K562 (cell line): ENCODE measurements around the gene ZNF853. TPM values are rescaled to one million over a fixed set of nuclear protein-coding genes. Genes with fewer than 3 reads are reported as not detected.
A peak's percentile ranks its signal among the peaks of the same experiment; 100 is the strongest.

Experiments used
- EP400 ChIP-seq: fragments of 450-650 bp; IDR thresholded peaks from 2 replicates; pipeline ENCODE4 v1.6.1; 2017; ENCODE audit warnings: antibody characterized with exemption, mild to moderate bottlenecking, moderate library complexity
- GATAD2A ChIP-seq: fragments of 450-650 bp; IDR thresholded peaks from 2 replicates; pipeline ENCODE4 v1.6.1; 2017
- GTF3C2 ChIP-seq: IDR thresholded peaks from 3 replicates; pipeline ENCODE4 v1.6.1; 2011; ENCODE audit warnings: borderline replicate concordance, mild to moderate bottlenecking, moderate library complexity; ENCODE audit not compliant: insufficient read length; ENCODE audit errors: extremely low read depth
- HDAC2 ChIP-seq: fragments of 450-650 bp; IDR thresholded peaks from 2 replicates; pipeline ENCODE4 v1.6.1; 2016; ENCODE audit warnings: mild to moderate bottlenecking
- KDM4B ChIP-seq, 2 experiments: fragments of 450-650 bp in 1 of 2; sonication (generic) in 1 of 2; IDR thresholded peaks; 2 replicates each; pipeline ENCODE4 v1.6.1; 2016 to 2017; ENCODE audit warnings: borderline replicate concordance in 2 of 2, antibody characterized with exemption in 1 of 2, low read depth in 1 of 2, mild to moderate bottlenecking in 1 of 2
- NUFIP1 ChIP-seq: fragments of 450-650 bp; IDR thresholded peaks from 2 replicates; pipeline ENCODE4 v1.6.1; 2018; ENCODE audit not compliant: partially characterized antibody
- RBFOX2 ChIP-seq: fragments of 200-400 bp; formaldehyde crosslinking; IDR thresholded peaks from 2 replicates; pipeline ENCODE4 v1.6.1; 2017; ENCODE audit warnings: low read depth, mild to moderate bottlenecking, low read length, moderate library complexity
- RBM14 ChIP-seq: fragments of 200-400 bp; formaldehyde crosslinking; IDR thresholded peaks from 2 replicates; pipeline ENCODE4 v1.6.1; 2018; ENCODE audit warnings: low read depth, mild to moderate bottlenecking, low read length, moderate library complexity, borderline replicate concordance; ENCODE audit not compliant: insufficient read depth
- SRF ChIP-seq, 2 experiments: fragments of 250-450, 450-650 bp in 1 of 2; sonication (Bioruptor Pico) in 1 of 2; sonication (generic) in 1 of 2; formaldehyde crosslinking; IDR thresholded peaks; 2 replicates each; pipeline versions ENCODE4 v1.5.0 to v1.5.1; 2020 to 2022; ENCODE audit warnings: mild to moderate bottlenecking in 1 of 2, missing genetic modification reagents in 1 of 2
- STAT6 ChIP-seq: sonication (generic); formaldehyde crosslinking; IDR thresholded peaks from 2 replicates; pipeline ENCODE4 v1.8.1; 2023; ENCODE audit warnings: mild to moderate bottlenecking, missing genetic modification reagents
- TBP ChIP-seq: optimal IDR thresholded peaks from 2 replicates; pipeline ENCODE3; 2011; ENCODE audit warnings: low read depth, low read length, improper control_type of control experiment
- XRCC5 ChIP-seq: fragments of 200-400 bp; formaldehyde crosslinking; IDR thresholded peaks from 2 replicates; pipeline ENCODE4 v1.6.1; 2017; ENCODE audit warnings: low read depth, mild to moderate bottlenecking, low read length
- ZBTB17 ChIP-seq: fragments of 450-650 bp; formaldehyde crosslinking; IDR thresholded peaks from 2 replicates; pipeline ENCODE4 v1.4.0; 2020; ENCODE audit warnings: mild to moderate bottlenecking
- ZBTB9 ChIP-seq: fragments of 450-650 bp; formaldehyde crosslinking; IDR thresholded peaks from 2 replicates; pipeline ENCODE4 v1.4.0; 2020; ENCODE audit warnings: mild to moderate bottlenecking, moderate library complexity
- ZNF586 ChIP-seq: fragments of 450-650 bp; formaldehyde crosslinking; conservative IDR thresholded peaks from 2 replicates; pipeline ENCODE4 v1.4.0; 2020; ENCODE audit warnings: mild to moderate bottlenecking, moderate library complexity
- polyA plus RNA-seq, 8 experiments: library from polyadenylated mRNA; depleted of rRNA in 4 of 8; stranded (reverse) in 5 of 8; unstranded in 3 of 8; fragments of >200 nt; fragmentation: Nextera tagmentation in 2 of 8; fragmentation: Illumina TruSeq in 1 of 8; extraction: Ambion mirVana in 2 of 8; extraction: Trizol in 1 of 8; gene quantifications; 2 replicates each; pipeline versions ENCODE4 v1.2.1 to v1.2.3, GENCODE V29; 2011 to 2014; ENCODE audit warnings: inconsistent platforms in 1 of 8, missing spikeins in 1 of 8
- total RNA-seq, 7 experiments: library from RNA; depleted of rRNA in 6 of 7; stranded (reverse); fragments of >200 nt in 6 of 7; fragmentation: Illumina TruSeq in 2 of 7; extraction: Trizol in 2 of 7; gene quantifications; 2 replicates each; pipeline versions ENCODE4 v1.2.1 to v1.2.3, GENCODE V29; 2011 to 2021; ENCODE audit warnings: low replicate concordance in 1 of 7

The ZNF853 gene
- total and polyA plus RNA-seq, 9 of the 15 experiments (the other 6 are each of a cell fraction or from before 2014, with no cell fraction given) = 0.03 TPM; not detected in 8

- TF ChIP-seq STAT6 (no peak), ZBTB9 (CRISPR knock-in tag) (peak; percentile 52; the same call in 1 of the 2 replicates), GTF3C2 (no peak), XRCC5 (no peak), ZNF586 (no peak), ZBTB17 (CRISPR knock-in tag) (0 out of 2 replicates have a peak, but pooled peaks have one; percentile 13), SRF (CRISPR knock-in tag; IDR thresholded peaks at IDR 0.05) (no peak), NUFIP1 (no peak), EP400 (no peak), RBM14 (0 out of 2 replicates have a peak, but pooled peaks have one; percentile 33), KDM4B (IDR thresholded peaks at IDR 0.05; ENCODE audit: borderline replicate concordance in 2 of 2, low read depth in 1 of 2) (peak in 1 of 2 experiments; percentile 97; a peak in 2 of 4 replicates), TBP (no peak), HDAC2 (no peak), GATAD2A (0 out of 2 replicates have a peak, but pooled peaks have one; percentile 42), RBFOX2 (peak; percentile 49)
These were observed 21.5 kb downstream of the ZNF853 start, which contains the start of gene ZNF316 (continued) for GRCh38 chr7:6636741-6637543.
